ENCODE measurements around the gene TBCC.

DNA sequence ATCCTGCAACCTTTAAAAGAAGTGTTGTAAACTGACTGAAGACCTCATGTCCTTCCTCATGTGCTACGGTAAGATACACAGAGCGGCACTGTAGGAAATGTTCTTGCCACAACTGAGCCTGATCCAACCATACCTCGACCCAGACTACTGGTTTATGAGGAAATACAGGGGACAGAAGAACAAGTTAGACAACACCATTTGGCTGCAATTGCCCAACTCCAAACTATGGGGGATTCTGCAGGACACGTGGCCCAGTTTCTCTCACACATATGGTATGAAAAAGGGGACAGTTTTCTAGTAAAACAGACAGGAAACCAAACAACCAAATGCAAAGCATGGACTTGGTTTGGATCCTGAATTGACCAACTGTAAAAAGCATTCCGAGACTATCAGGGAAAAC is 34.0 kb downstream of the TBCC start:
- TF ChIP-seq, protein P1, sequence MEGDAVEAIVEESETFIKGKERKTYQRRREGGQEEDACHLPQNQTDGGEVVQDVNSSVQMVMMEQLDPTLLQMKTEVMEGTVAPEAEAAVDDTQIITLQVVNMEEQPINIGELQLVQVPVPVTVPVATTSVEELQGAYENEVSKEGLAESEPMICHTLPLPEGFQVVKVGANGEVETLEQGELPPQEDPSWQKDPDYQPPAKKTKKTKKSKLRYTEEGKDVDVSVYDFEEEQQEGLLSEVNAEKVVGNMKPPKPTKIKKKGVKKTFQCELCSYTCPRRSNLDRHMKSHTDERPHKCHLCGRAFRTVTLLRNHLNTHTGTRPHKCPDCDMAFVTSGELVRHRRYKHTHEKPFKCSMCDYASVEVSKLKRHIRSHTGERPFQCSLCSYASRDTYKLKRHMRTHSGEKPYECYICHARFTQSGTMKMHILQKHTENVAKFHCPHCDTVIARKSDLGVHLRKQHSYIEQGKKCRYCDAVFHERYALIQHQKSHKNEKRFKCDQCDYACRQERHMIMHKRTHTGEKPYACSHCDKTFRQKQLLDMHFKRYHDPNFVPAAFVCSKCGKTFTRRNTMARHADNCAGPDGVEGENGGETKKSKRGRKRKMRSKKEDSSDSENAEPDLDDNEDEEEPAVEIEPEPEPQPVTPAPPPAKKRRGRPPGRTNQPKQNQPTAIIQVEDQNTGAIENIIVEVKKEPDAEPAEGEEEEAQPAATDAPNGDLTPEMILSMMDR (IDR thresholded peaks at IDR 0.05), result no peak
- no peak for TF ChIP-seq ZFX (IDR thresholded peaks at IDR 0.05; ENCODE audit: borderline replicate concordance)

Data from 22Rv1 (cell line).